ENCODE data around the gene MTERF4. TPM values are rescaled to one million over a fixed set of nuclear protein-coding genes. Genes with fewer than 3 reads are reported as not detected.

MTERF4 gene
- polyA plus RNA-seq, 1 experiment: 30.9 TPM

GRCh38 chr2:241123816-241124536, 21.9 kb upstream of the MTERF4 start:
- TF ChIP-seq CTCF (IDR thresholded peaks at IDR 0.05; ENCODE audit: low read depth, low read length): no peak
- DNase-seq (ENCODE audit: low read depth, low spot score): no peak
- ChIA-PET CTCF (no interaction called here), POLR2A (no interaction called here)
- no peak overlapping the region for H3K27ac ChIP-seq (ENCODE audit: low read depth, low read length)
- no peaks in the 10 kb centered on the region; the same call in 1 of the 2 replicates for H3K9me3 ChIP-seq (ENCODE audit: control insufficient read depth, insufficient read depth, low read length)
- H3K4me3 ChIP-seq (ENCODE audit: low read depth, low read length): no peak overlapping the region
- no peaks in the 10 kb centered on the region for H3K27me3 ChIP-seq (ENCODE audit: control insufficient read depth, insufficient read depth, low read length)

- no peak for DNase-seq (ENCODE audit: low read depth, low spot score)
- ChIA-PET POLR2A (no interaction called here), CTCF (no interaction called here)
- Histone ChIP-seq H3K27me3 (ENCODE audit: control insufficient read depth, insufficient read depth, low read length) (no peaks in the 10 kb centered on the region), H3K9me3 (ENCODE audit: control insufficient read depth, insufficient read depth, low read length) (no peaks in the 10 kb centered on the region; the same call in 1 of the 2 replicates), H3K4me3 (ENCODE audit: low read depth, low read length) (no peak overlapping the region), H3K27ac (ENCODE audit: low read depth, low read length) (no peak overlapping the region)
- TF ChIP-seq CTCF (IDR thresholded peaks at IDR 0.05; ENCODE audit: low read depth, low read length): no peak
Observed at GRCh38 chr2:241122376-241123002, 20.4 kb upstream of the MTERF4 start.

GRCh38 chr2:241121008-241121407, 18.9 kb upstream of the MTERF4 start:
- POLR2A ChIA-PET: no interaction called here
- CTCF ChIA-PET: no interaction called here
- no peak for TF ChIP-seq CTCF (IDR thresholded peaks at IDR 0.05; ENCODE audit: low read depth, low read length)

GRCh38 chr2:241120440-241120839, 18.4 kb upstream of the MTERF4 start:
- Histone ChIP-seq H3K9me3 (ENCODE audit: control insufficient read depth, insufficient read depth, low read length) (no peaks in the 10 kb centered on the region), H3K4me3 (ENCODE audit: low read depth, low read length) (no peak overlapping the region), H3K27me3 (ENCODE audit: control insufficient read depth, insufficient read depth, low read length) (no peaks in the 10 kb centered on the region), H3K27ac (ENCODE audit: low read depth, low read length) (no peak overlapping the region)
- no peak for DNase-seq (ENCODE audit: low read depth, low spot score)
- TF ChIP-seq CTCF (IDR thresholded peaks at IDR 0.05; ENCODE audit: low read depth, low read length): no peak
- CTCF ChIA-PET: no interaction called here
- POLR2A ChIA-PET: no interaction called here

More at GRCh38 chr2:241121008-241121407, 18.9 kb upstream of the MTERF4 start:
- no peaks in the 10 kb centered on the region for H3K27me3 ChIP-seq (ENCODE audit: control insufficient read depth, insufficient read depth, low read length)
- no peaks in the 10 kb centered on the region; the same call in 1 of the 2 replicates for H3K9me3 ChIP-seq (ENCODE audit: control insufficient read depth, insufficient read depth, low read length)
- H3K4me3 ChIP-seq (ENCODE audit: low read depth, low read length): no peak overlapping the region
- no peak for DNase-seq (ENCODE audit: low read depth, low spot score)
- H3K27ac ChIP-seq (ENCODE audit: low read depth, low read length): no peak overlapping the region

GRCh38 chr2:241118737-241119505, 16.8 kb upstream of the MTERF4 start:
- POLR2A ChIA-PET: no interaction called here
- Histone ChIP-seq H3K27ac (ENCODE audit: low read depth, low read length) (no peak overlapping the region), H3K4me3 (ENCODE audit: low read depth, low read length) (no peak overlapping the region), H3K27me3 (ENCODE audit: control insufficient read depth, insufficient read depth, low read length) (no peaks in the 10 kb centered on the region), H3K9me3 (ENCODE audit: control insufficient read depth, insufficient read depth, low read length) (no peaks in the 10 kb centered on the region)
- no peak for TF ChIP-seq CTCF (IDR thresholded peaks at IDR 0.05; ENCODE audit: low read depth, low read length)
- CTCF ChIA-PET: no interaction called here
- no peak for DNase-seq (ENCODE audit: low read depth, low spot score)
